Hematopoietic multipotent progenitor cell treated with erythropoietin and hydrocortisone succinate and interleukin-3 and kit ligand, for 4 days (in vitro differentiated cells): ENCODE measurements around the gene CASKIN1.
A peak's percentile ranks its signal among the peaks of the same experiment; 100 is the strongest.

Experiments used
- DNase-seq: peaks from one replicate; pipeline ENCODE4 v3.0.0-alpha.2; 2015

Gene CASKIN1

GRCh38 chr16:2173916-2174315 lies 22.5 kb downstream of the CASKIN1 start:
- DNase-seq = no peak

GRCh38 chr16:2173366-2173765 lies 23.0 kb downstream of the CASKIN1 start:
- DNase-seq = no peak

- no peak for DNase-seq
Measured at GRCh38 chr16:2172688-2173335, 23.6 kb downstream of the CASKIN1 start.

GRCh38 chr16:2171601-2172178 lies 24.7 kb downstream of the CASKIN1 start:
- DNase-seq = no peak

GRCh38 chr16:2170587-2171435 lies 25.6 kb downstream of the CASKIN1 start:
- DNase-seq = no peak

- DNase-seq = no peak
Measured at GRCh38 chr16:2170080-2170479, 26.3 kb downstream of the CASKIN1 start.

GRCh38 chr16:2167068-2167638 lies 29.3 kb downstream of the CASKIN1 start:
- DNase-seq = no peak

GRCh38 chr16:2166263-2167067 lies 29.9 kb downstream of the CASKIN1 start:
- DNase-seq = no peak

GRCh38 chr16:2165861-2166260 lies 30.5 kb downstream of the CASKIN1 start:
- DNase-seq = no peak

- no peak for DNase-seq
Measured at GRCh38 chr16:2163211-2163881, 33.1 kb downstream of the CASKIN1 start.

GRCh38 chr16:2162676-2163118 lies 33.7 kb downstream of the CASKIN1 start:
- no peak for DNase-seq

- DNase-seq = no peak
Measured at GRCh38 chr16:2161911-2162310, 34.5 kb downstream of the CASKIN1 start.

- DNase-seq = no peak
Measured at GRCh38 chr16:2160915-2161551, 35.4 kb downstream of the CASKIN1 start.

- DNase-seq = no peak
Measured at GRCh38 chr16:2159175-2159838, 37.1 kb downstream of the CASKIN1 start.

GRCh38 chr16:2158262-2158638 lies 38.2 kb downstream of the CASKIN1 start:
- DNase-seq = no peak

GRCh38 chr16:2157480-2158261 lies 38.7 kb downstream of the CASKIN1 start:
- DNase-seq = no peak

- no peak for DNase-seq
Measured at GRCh38 chr16:2156849-2157224, 39.6 kb downstream of the CASKIN1 start.

GRCh38 chr16:2155977-2156848 lies 40.2 kb downstream of the CASKIN1 start:
- peak; percentile 70 for DNase-seq
